Activated CD4-positive, CD25-positive, alpha-beta regulatory T cell (primary cell): ENCODE results near the gene CUBN.

Experiments used
- DNase-seq, 4 experiments: peaks; one replicate each; lab custom pipeline; 2025; lab: John Stamatoyannopoulos, UW

The CUBN gene

DNA sequence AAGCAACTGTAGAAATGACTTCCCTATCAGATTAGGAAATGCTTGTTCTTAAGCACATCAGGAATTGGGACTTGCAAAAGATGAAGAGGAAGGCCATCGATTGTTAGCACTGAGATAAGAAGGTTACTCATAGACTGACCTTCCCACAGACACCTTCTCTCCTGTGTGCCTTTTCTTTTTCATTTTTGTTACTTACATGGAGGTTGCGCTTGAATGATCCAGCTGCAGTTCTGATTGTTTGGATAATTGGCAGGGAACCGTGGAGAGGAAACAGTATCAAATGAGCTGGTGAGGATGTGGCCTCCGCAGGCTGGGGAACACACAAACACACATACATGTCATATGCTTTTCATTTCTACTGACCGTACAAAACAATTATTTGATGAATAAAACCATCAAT, 177.5 kb downstream of the CUBN start:
- no peak for DNase-seq

GRCh38 chr10:16950656-16951601, 178.7 kb downstream of the CUBN start:
- no peak for DNase-seq

- no peak for DNase-seq
Measured at GRCh38 chr10:16949816-16950215, 179.8 kb downstream of the CUBN start.

- DNase-seq: no peak
Measured at GRCh38 chr10:16948361-16948760, 181.2 kb downstream of the CUBN start.

DNA sequence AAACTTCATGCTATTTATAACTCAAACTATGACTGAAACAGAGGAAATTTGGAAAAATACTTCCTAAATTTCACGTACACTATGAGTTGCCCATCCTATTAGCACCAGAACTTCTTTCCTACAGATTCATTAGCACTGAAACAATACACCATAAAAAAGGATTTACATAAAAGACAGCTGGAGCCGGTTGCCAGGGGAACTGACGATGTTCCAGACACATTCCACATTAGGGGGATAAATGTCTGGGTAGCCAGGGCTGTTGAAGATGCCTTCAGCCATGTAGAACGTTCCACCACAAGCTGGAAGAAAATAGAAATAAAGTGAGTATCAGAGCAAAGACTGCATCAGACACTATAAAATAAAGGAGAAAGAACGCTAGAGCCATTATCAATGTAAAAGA, 182.5 kb downstream of the CUBN start:
- no peak for DNase-seq

- no peak for DNase-seq
Measured at GRCh38 chr10:16945593-16945992, 184.0 kb downstream of the CUBN start.

- DNase-seq: no peak
Measured at GRCh38 chr10:16944986-16945385, 184.6 kb downstream of the CUBN start.

DNA sequence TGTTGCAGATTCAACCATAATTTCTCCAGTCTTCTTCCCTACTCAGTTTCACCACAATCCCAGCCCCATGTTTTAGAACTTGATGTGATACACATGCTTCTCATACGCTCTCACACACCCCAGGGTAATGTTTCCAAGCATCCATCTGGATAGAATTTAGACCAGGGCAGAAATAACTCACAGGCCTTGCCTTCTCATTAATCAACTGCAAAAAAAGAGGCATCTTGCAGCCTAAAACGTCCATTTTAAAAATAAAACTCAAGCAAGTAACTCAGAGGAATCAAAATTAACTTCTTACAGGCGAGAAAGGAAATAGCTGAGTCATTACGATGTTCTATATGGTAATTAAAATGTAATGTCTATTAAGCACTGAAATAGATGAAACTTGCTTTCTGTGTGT, 185.2 kb downstream of the CUBN start:
- no peak for DNase-seq

DNA sequence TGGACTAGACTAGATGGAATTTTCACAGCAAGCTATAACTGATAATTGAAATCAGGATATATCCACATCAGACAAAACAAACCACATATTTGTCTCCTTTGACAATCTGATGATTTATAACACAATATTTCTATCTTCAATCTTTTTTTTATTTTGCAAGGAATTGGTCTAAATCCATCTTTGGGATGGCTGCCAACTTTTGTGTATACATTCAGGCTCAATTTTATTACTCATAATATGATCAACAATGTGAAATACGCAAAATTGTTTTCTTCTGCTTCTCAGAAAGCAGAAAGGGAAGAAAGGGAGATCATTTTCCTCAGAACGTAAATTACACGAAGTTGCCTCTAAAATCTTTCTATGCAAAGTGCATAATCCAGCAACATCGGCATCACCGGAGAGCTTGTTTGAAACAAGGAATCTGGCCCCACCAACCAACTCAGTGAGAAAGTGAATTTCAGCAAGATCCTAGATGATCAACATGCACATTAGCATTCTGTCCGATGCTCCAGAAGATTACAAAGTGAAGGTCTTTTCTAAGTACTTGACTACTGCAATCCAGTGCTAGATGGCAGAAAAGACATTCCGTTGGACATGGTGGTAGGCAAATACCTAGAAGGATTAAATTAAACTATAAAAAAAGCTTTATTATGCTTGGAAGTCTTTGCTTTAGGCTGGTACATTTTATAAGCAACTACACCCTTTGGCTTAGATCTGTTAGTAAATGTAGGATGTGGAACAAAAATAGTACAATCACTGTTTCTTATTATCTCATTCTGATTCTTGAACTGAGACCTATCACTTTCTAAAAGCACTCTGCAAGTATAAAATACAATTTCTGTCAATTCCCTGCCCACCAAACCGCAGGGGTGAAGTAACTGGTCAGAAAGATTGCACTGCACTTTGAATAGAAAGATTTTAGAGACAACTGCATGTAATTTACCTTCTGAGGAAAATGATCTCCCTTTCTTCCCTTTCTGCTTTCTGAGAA, 186.0 kb downstream of the CUBN start:
- no peak for DNase-seq

GRCh38 chr10:16942381-16943078, 187.1 kb downstream of the CUBN start:
- no peak for DNase-seq

- DNase-seq: no peak
Measured at GRCh38 chr10:16941870-16942269, 187.7 kb downstream of the CUBN start.

DNA sequence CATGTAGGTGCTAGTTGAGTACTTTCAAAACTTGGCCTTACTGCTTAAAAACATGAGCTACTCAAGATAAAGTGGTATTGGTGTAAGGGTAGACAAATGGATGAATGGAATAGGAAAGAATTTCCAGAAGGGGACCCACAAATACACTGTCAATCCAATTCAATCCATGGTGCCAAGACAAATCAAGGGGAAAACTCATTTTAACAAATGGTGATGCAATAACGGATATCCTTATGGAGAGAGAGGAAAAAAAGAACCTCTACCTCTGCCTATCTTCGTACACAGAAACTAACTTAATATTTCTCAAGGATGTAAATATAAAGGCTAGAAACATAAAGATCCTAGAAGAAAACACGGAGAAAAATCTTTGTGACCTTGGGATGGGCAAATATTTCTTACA, 188.5 kb downstream of the CUBN start:
- DNase-seq: no peak

GRCh38 chr10:16938952-16939351, 190.7 kb downstream of the CUBN start:
- no peak for DNase-seq

- no peak for DNase-seq
Measured at GRCh38 chr10:16934461-16934860, 195.2 kb downstream of the CUBN start.

DNA sequence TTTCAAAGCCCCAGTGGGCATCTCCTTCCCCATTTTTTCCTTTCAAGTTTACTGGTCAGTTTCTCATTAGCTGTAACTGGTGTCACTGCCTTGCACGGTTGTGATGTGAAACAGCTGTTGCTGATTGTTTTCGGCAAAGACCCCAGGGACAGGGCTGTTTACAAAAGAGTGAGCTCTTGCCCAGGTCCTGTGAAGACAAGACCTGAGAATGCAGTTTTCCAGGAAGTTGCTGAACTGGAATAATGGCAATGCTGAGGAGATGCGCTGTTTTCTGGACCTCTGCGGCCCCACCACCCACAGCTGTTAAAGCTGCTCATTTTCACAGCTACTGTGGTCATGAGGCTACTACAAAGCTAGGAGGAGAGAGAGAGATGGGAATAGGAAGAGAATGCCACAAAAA, 195.8 kb downstream of the CUBN start:
- DNase-seq: no peak

DNA sequence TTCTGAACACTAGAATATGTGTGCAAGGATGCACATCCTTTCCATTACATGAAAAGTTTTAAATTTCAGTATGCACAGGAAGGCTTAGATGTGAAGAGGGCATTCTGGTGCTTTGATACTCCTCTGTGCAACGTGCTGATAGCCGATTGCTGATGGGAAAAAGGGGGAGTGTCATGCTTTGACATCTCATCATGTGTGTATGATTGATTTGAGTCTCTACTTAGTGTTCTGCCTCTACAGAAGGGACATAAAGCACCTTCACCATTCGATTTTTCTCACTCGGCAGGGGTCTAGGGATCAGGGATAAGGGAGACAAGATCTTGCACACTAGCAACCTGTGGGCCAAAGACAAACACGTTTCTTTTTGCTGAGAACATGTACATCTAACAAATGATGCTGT, 197.7 kb downstream of the CUBN start:
- DNase-seq: no peak

GRCh38 chr10:16930540-16930939, 199.1 kb downstream of the CUBN start:
- no peak for DNase-seq

DNA sequence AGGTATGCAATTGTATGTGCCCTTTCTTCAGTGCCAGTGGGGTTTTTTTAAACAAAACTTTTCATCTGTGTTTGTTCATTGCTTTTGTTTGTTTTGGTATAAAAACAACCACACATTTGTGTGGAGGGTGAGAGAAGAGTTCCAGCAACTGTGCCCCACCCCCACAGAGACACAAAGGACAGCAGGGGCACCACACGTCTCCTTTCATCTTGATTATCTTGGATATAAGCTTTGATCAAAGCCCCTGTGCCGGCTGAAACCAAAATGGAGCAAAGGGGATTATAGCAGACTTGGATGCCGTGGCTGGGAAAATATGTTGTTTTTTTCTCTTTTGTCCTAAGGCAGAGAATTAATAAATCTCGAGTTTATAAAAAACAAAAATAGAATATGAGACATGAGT, 200.5 kb downstream of the CUBN start:
- no peak for DNase-seq

DNA sequence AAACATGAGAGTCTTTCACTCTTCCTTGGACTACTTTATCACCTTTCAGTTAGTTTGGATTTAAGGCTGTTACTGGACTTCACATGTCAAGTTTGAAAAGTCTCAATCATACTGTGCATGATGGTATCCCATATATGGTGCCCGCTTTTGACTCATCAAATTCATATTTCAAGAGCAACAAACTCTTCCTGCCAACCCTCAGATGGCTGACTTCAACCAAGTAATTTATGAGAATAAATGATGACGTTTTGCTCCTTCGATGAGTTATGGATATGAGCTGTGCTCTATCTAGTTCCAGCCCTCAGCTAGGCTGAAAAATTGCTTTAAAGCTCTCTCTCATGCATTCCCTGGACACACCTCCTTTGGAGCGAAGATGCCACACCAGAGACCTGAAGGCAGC, 202.1 kb downstream of the CUBN start:
- DNase-seq: no peak

GRCh38 chr10:16923726-16924125, 205.9 kb downstream of the CUBN start:
- DNase-seq: no peak

DNA sequence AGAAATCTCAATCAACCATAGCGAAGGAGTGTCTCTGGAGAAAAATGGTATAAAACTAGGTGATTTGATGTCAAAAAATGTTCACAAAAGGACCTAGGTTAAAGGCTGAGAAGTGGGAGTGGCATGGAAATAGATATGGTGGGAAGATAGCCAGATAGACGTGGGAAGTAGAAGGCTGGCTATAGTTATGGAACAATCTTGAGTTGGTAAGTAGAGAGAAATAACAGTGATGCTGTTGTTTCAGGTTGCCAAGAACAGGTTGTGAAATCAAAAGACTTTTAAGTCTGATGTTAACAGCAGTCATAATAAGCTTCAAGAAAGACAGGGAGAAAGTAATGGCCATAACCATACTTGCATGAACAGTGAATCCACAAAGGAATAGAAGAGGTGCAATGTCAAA, 206.3 kb downstream of the CUBN start:
- DNase-seq: no peak
